ENCODE data around the gene KIZ. TPM values are rescaled to one million over a fixed set of nuclear protein-coding genes. Genes with fewer than 3 reads are reported as not detected.

KIZ gene
- total RNA-seq, 4 donors from 2014 or later: 23.2 to 58.7 (median 28.3) TPM

GRCh38 chr20:21251278-21251677, 125.4 kb downstream of the KIZ start:
- Histone ChIP-seq H3K27ac (no peak overlapping the region), H3K4me1 (no peaks in the 10 kb centered on the region), H3K27me3 (no peaks in the 10 kb centered on the region), H3K9me3 (no peaks in the 10 kb centered on the region), H3K36me3 (no peaks in the 10 kb centered on the region), H3K4me3 (no peak overlapping the region)
- intact Hi-C loops (cut with DNase I; ENCODE audit: low total_unique reads): no loop called here
- TF ChIP-seq POLR2A (IDR thresholded peaks at IDR 0.05) (no peak), CTCF (IDR thresholded peaks at IDR 0.05) (no peak)
- DNase-seq: no peak

- Histone ChIP-seq H3K4me1 (no peaks in the 10 kb centered on the region), H3K27ac (no peak overlapping the region), H3K9me3 (no peaks in the 10 kb centered on the region), H3K36me3 (no peaks in the 10 kb centered on the region), H3K27me3 (no peaks in the 10 kb centered on the region), H3K4me3 (no peak overlapping the region)
- TF ChIP-seq CTCF (IDR thresholded peaks at IDR 0.05) (no peak), POLR2A (IDR thresholded peaks at IDR 0.05) (no peak)
- DNase-seq: no peak
- intact Hi-C loops (cut with DNase I; ENCODE audit: low total_unique reads): no loop called here
Observed at GRCh38 chr20:21257192-21257591, 131.3 kb downstream of the KIZ start.

GRCh38 chr20:21258411-21258810, 132.5 kb downstream of the KIZ start:
- H3K4me1 ChIP-seq: no peaks in the 10 kb centered on the region
- H3K4me3 ChIP-seq: no peak overlapping the region
- TF ChIP-seq POLR2A (IDR thresholded peaks at IDR 0.05): no peak

GRCh38 chr20:21259346-21259745, 133.5 kb downstream of the KIZ start:
- intact Hi-C loops (cut with DNase I; ENCODE audit: low total_unique reads): no loop called here
- TF ChIP-seq POLR2A (IDR thresholded peaks at IDR 0.05) (no peak), CTCF (IDR thresholded peaks at IDR 0.05) (no peak)
- no peak for DNase-seq
- no peak overlapping the region for H3K27ac ChIP-seq
- no peaks in the 10 kb centered on the region for H3K36me3 ChIP-seq
- no peak overlapping the region for H3K4me3 ChIP-seq
- no peaks in the 10 kb centered on the region for H3K27me3 ChIP-seq
- H3K4me1 ChIP-seq: no peaks in the 10 kb centered on the region
- no peaks in the 10 kb centered on the region for H3K9me3 ChIP-seq

More at GRCh38 chr20:21258411-21258810, 132.5 kb downstream of the KIZ start:
- no peak for DNase-seq
- Histone ChIP-seq H3K36me3 (no peaks in the 10 kb centered on the region), H3K9me3 (no peaks in the 10 kb centered on the region), H3K27me3 (no peaks in the 10 kb centered on the region), H3K27ac (no peak overlapping the region)
- intact Hi-C loops (cut with DNase I; ENCODE audit: low total_unique reads): no loop called here

- Histone ChIP-seq H3K9me3 (no peaks in the 10 kb centered on the region), H3K27ac (no peak overlapping the region), H3K4me3 (no peak overlapping the region), H3K36me3 (no peaks in the 10 kb centered on the region), H3K27me3 (no peaks in the 10 kb centered on the region), H3K4me1 (no peaks in the 10 kb centered on the region)
- intact Hi-C loops (cut with DNase I; ENCODE audit: low total_unique reads): no loop called here
- DNase-seq: no peak
- no peak for TF ChIP-seq POLR2A (IDR thresholded peaks at IDR 0.05)
- TF ChIP-seq CTCF (IDR thresholded peaks at IDR 0.05): no peak
Observed at GRCh38 chr20:21262812-21263211, 136.9 kb downstream of the KIZ start.
